ENCODE results near the gene C10orf105.

Gene C10orf105

GRCh38 chr10:71715026-71715425 lies 4.6 kb downstream of the C10orf105 start:
- no peak for TF ChIP-seq JUND (IDR thresholded peaks at IDR 0.05; ENCODE audit: low read depth)
- in situ Hi-C loops (cut with HindIII; ENCODE audit: low pct_unique_long_range_greater_than_20kb, low sequenced_read_pairs): no loop called here
- no peak for DNase-seq (ENCODE audit: low read depth in 1 of 2, low spot score in 1 of 2)

- TF ChIP-seq JUND (IDR thresholded peaks at IDR 0.05; ENCODE audit: low read depth): no peak
- in situ Hi-C loops (cut with HindIII; ENCODE audit: low pct_unique_long_range_greater_than_20kb, low sequenced_read_pairs): no loop called here
- no peak for DNase-seq (ENCODE audit: low read depth in 1 of 2, low spot score in 1 of 2)
Measured at GRCh38 chr10:71714592-71714991, 5.0 kb downstream of the C10orf105 start.

- in situ Hi-C loops (cut with HindIII; ENCODE audit: low pct_unique_long_range_greater_than_20kb, low sequenced_read_pairs): no loop called here
- DNase-seq (ENCODE audit: low read depth in 1 of 2, low spot score in 1 of 2): no peak
- no peak for TF ChIP-seq JUND (IDR thresholded peaks at IDR 0.05; ENCODE audit: low read depth)
Measured at GRCh38 chr10:71714031-71714410, 5.6 kb downstream of the C10orf105 start.

- DNase-seq (ENCODE audit: low read depth in 1 of 2, low spot score in 1 of 2): peak; percentile 43 to 80
- in situ Hi-C loops (cut with HindIII; ENCODE audit: low pct_unique_long_range_greater_than_20kb, low sequenced_read_pairs): no loop called here
- no peak for TF ChIP-seq JUND (IDR thresholded peaks at IDR 0.05; ENCODE audit: low read depth)
Measured at GRCh38 chr10:71713135-71714030, 6.2 kb downstream of the C10orf105 start.

GRCh38 chr10:71712572-71713134 lies 6.9 kb downstream of the C10orf105 start:
- in situ Hi-C loops (cut with HindIII; ENCODE audit: low pct_unique_long_range_greater_than_20kb, low sequenced_read_pairs): no loop called here
- TF ChIP-seq JUND (IDR thresholded peaks at IDR 0.05; ENCODE audit: low read depth): no peak
- DNase-seq (ENCODE audit: low read depth in 1 of 2, low spot score in 1 of 2): no peak

GRCh38 chr10:71712170-71712569 lies 7.4 kb downstream of the C10orf105 start:
- TF ChIP-seq JUND (IDR thresholded peaks at IDR 0.05; ENCODE audit: low read depth): no peak
- DNase-seq (ENCODE audit: low read depth in 1 of 2, low spot score in 1 of 2): no peak
- in situ Hi-C loops (cut with HindIII; ENCODE audit: low pct_unique_long_range_greater_than_20kb, low sequenced_read_pairs): no loop called here

GRCh38 chr10:71711052-71711623 lies 8.4 kb downstream of the C10orf105 start:
- no peak for DNase-seq (ENCODE audit: low read depth in 1 of 2, low spot score in 1 of 2)
- in situ Hi-C loops (cut with HindIII; ENCODE audit: low pct_unique_long_range_greater_than_20kb, low sequenced_read_pairs): no loop called here
- no peak for TF ChIP-seq JUND (IDR thresholded peaks at IDR 0.05; ENCODE audit: low read depth)

- in situ Hi-C loops (cut with HindIII; ENCODE audit: low pct_unique_long_range_greater_than_20kb, low sequenced_read_pairs): no loop called here
- no peak for TF ChIP-seq JUND (IDR thresholded peaks at IDR 0.05; ENCODE audit: low read depth)
- no peak for DNase-seq (ENCODE audit: low read depth in 1 of 2, low spot score in 1 of 2)
Measured at GRCh38 chr10:71710519-71710918, 9.1 kb downstream of the C10orf105 start.

GRCh38 chr10:71708897-71709882 lies 10.4 kb downstream of the C10orf105 start:
- DNase-seq (ENCODE audit: low read depth in 1 of 2, low spot score in 1 of 2): no peak
- in situ Hi-C loops (cut with HindIII; ENCODE audit: low pct_unique_long_range_greater_than_20kb, low sequenced_read_pairs): no loop called here
- TF ChIP-seq JUND (IDR thresholded peaks at IDR 0.05; ENCODE audit: low read depth): no peak

- peak in 1 of 2 experiments; percentile 25 for DNase-seq (ENCODE audit: low read depth in 1 of 2, low spot score in 1 of 2)
- in situ Hi-C loops (cut with HindIII; ENCODE audit: low pct_unique_long_range_greater_than_20kb, low sequenced_read_pairs): no loop called here
- no peak for TF ChIP-seq JUND (IDR thresholded peaks at IDR 0.05; ENCODE audit: low read depth)
Measured at GRCh38 chr10:71708301-71708703, 11.3 kb downstream of the C10orf105 start.

- in situ Hi-C loops (cut with HindIII; ENCODE audit: low pct_unique_long_range_greater_than_20kb, low sequenced_read_pairs): no loop called here
- DNase-seq (ENCODE audit: low read depth in 1 of 2, low spot score in 1 of 2): no peak
- no peak for TF ChIP-seq JUND (IDR thresholded peaks at IDR 0.05; ENCODE audit: low read depth)
Measured at GRCh38 chr10:71707240-71707789, 12.3 kb downstream of the C10orf105 start.
